ENCODE data around the gene DDR2.

DNA sequence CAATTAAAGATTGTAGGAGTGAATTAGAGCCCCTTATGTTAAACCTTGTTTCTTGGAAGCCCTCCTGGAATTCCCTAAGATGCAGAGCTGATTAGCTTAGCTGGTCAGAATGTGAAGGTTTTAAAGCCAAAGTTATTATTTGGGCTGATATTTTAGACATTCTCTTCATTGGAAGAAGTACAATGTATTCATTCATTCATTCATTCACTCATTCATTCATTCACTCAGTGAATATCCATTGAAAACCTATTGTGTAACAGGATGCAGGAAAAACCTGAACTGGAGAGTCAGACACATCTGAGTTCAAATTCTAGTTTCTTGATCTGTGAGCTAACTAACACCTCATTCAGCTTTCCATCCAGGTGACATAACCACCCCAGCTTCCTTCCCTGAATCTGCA lies 29.7 kb downstream of the DDR2 start:
- TF ChIP-seq PAX5 (IDR thresholded peaks at IDR 0.05; ENCODE audit: insufficient read depth, low read length, severe bottlenecking) (no peak), POLR2A (IDR thresholded peaks at IDR 0.05; ENCODE audit: low read depth, low read length) (no peak)

All from GM12891 (cell line).